Stimulated activated CD4-positive, alpha-beta T cell treated with anti-CD3 and anti-CD28 coated beads, TNF-alpha, amount 100 ng/mL, for 1 hour (primary cell): ENCODE measurements around the gene CAV1.

Experiments
- DNase-seq, 3 donors: peaks; one replicate each; pipeline ENCODE4 v3.0.0-alpha.2; 2020; ENCODE audit warnings: low read depth in 3 of 3, low spot score in 1 of 3

CAV1 gene

GRCh38 chr7:116557066-116557585 is 32.3 kb downstream of the CAV1 start:
- no peak for DNase-seq

DNA sequence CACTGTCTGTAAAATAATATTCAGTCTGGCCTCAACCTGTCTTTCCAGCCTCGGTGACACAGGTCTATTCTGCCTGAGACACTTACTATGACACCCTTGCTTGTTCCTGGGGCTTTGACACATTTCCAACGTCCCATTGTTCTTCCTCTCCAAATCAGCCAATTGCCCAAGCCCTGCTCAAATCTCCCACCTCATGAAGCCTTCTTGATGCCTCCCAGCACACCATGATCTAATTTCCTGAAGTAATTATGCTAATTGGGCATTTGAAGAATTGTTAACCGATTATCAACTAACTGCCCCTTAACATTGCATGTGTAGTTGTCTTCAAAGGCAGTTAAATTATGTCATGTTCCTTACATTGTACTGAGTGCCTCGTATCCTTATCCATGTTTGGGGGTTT is 33.1 kb downstream of the CAV1 start:
- DNase-seq = no peak

DNA sequence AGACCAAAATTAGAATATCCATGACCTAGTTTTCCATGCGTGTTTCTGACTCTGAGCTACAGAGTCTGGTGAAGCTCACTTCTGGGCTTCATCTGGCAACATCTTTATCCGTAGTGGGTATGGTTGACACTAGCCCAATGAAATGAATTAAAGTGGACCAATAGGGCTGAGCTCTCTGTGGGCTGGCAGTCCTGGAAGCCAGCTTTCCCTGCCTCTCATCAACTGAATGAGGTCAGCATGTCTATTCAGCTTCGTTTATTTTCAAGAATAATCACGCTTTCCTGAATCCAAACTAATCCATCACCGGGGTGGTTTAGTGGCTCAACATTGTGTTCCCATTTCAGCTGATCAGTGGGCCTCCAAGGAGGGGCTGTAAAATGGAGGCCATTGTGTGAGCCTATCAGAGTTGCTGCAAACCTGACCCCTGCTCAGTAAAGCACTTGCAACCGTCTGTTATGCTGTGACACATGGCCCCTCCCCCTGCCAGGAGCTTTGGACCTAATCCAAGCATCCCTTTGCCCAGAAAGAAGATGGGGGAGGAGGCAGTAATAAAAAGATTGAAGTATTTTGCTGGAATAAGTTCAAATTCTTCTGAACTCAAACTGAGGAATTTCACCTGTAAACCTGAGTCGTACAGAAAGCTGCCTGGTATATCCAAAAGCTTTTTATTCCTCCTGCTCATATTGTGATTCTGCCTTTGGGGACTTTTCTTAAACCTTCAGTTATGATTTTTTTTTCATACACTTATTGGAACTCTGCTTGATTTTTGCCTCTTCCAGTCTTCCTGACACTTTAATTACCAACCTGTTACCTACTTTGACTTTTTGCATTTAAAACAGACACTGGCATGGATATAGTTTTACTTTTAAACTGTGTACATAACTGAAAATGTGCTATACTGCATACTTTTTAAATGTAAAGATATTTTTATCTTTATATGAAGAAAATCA is 35.5 kb downstream of the CAV1 start:
- no peak for DNase-seq

DNA sequence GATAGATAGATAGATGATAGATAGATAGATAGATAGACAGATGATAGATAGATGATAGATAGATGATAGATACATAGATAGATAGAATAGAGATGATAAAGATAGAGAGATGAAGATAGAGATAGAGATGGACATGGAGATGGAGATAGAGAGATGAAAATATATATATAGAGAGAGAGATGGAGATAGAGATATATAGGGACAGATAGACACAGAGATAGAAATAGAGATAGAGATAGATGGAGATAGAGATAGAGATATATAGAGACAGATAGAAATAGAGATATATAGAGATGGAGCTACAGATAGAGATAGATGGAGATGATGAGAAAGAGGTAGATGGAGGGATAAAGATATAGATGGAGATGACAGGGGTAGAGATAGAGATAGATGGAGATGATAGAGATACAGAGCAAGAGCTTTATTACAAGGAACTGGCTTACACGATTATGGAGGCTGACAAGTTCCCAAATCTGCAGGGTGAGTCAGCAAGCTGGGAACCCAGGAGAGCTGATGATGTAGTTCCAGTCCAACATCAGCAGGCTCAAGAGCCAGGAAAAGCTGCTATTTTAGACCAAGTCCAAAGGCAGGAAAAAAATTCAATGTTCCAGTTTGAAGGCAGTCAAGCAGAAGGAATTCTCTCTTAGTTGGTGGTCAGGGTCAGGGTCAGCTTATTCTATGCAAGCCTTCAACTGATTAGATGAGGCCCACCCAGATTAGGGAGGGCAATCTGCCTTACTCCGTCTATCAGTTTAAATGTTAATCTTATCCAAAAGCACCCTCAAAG is 37.1 kb downstream of the CAV1 start:
- no peak for DNase-seq

- DNase-seq = no peak
Measured at GRCh38 chr7:116562529-116563121, 37.8 kb downstream of the CAV1 start.

GRCh38 chr7:116565981-116566380 is 41.1 kb downstream of the CAV1 start:
- no peak for DNase-seq

- DNase-seq = no peak
Measured at GRCh38 chr7:116566666-116567065, 41.8 kb downstream of the CAV1 start.

- no peak for DNase-seq
Measured at GRCh38 chr7:116569737-116570136, 44.9 kb downstream of the CAV1 start.

- DNase-seq = no peak
Measured at GRCh38 chr7:116570306-116570705, 45.5 kb downstream of the CAV1 start.

DNA sequence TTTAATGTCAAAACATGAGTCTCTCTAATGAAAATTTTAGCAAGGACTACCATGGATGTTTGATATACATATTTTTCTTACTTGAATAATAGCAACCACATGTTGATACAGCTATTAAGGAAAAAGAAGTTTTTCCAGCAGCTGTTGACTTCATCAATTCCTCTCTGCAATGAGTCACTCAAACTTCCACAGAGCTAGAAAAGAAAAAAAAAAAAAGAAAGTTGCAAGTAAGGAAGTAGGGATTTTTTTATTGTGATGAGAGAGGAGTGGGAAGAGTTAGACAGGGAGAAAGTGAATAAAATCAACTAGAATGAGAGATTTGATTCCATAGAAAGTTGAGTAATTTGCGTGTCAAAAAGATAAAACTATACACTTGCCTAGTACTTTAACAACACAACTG is 46.2 kb downstream of the CAV1 start:
- DNase-seq = no peak

GRCh38 chr7:116571552-116571951 is 46.7 kb downstream of the CAV1 start:
- DNase-seq = no peak

- DNase-seq = no peak
Measured at GRCh38 chr7:116572036-116572435, 47.2 kb downstream of the CAV1 start.

GRCh38 chr7:116573541-116573940 is 48.7 kb downstream of the CAV1 start:
- DNase-seq = no peak

GRCh38 chr7:116574025-116574822 is 49.4 kb downstream of the CAV1 start:
- no peak for DNase-seq

DNA sequence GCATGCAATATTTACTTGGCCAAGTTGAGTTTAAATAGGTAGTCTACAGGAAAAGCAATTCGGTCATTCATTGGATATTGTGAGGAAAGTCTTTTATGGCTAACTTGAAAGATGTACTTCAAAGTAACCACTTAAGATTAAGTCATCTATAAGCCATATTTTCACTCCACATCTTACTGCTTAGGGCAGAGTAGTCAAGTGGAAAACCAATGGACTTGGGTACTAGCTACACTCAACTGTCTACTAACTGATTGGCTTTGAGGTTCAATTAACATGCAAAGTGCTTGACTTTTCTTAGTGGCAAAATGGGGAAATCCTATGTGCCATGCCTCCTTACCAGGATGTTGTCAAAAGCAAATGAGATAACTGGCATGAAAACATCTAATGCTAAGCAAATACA is 51.0 kb downstream of the CAV1 start:
- no peak for DNase-seq

- DNase-seq = no peak
Measured at GRCh38 chr7:116576350-116577319, 51.8 kb downstream of the CAV1 start.

- no peak for DNase-seq
Measured at GRCh38 chr7:116577320-116577871, 52.6 kb downstream of the CAV1 start.

DNA sequence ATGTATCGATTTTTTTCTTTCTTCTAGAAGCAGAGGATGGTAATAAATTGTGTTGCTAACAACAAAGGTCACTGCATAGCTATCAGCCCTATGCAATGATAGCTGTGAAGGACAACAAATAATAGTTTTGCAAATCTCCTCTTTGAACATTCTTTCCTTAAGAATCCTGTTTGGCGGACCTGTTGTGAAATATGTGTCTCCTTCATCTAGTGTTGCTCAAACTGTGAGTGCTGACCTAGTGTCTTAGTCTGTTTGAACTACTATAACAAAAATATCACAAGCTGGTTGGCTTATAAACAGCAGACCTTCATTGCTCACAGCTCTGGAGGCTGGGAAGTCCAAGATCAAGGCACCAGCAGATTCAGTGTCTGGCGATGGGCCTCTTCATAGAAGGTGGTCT is 53.7 kb downstream of the CAV1 start:
- no peak for DNase-seq

DNA sequence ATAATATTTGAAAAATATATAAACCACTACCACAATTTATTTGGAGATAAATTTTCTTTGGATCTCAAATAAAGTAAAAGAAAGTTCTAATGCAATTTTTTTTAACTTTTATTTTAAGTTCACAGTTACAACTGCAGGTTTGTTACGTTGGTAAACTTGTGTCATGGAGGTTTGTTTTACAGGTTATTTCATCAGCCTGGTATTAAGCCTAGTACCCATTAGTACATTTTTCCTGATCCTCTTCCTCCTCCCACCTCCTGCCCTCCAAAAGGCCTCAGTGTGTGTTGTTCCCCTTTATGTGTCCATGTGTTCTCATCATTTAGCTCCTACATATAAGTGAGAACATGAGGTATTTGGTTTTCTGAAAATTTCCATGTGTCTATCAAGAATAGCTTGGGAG is 54.5 kb downstream of the CAV1 start:
- no peak for DNase-seq
